ENCODE data around the gene LYPD6B. TPM values are rescaled to one million over a fixed set of nuclear protein-coding genes. Genes with fewer than 3 reads are reported as not detected.

Gene LYPD6B
- total and polyA plus RNA-seq, 2 donors (not counting 3 experiments of a cell fraction or from before 2014, with no cell fraction given): not detected

- no peaks in the 10 kb centered on the region for H3K9me1 ChIP-seq (replicated peaks; ENCODE audit: control insufficient read depth, extremely low read depth, insufficient read depth, low read length)
Observed at GRCh38 chr2:149100739-149101699, 62.5 kb downstream of the LYPD6B start.

More at GRCh38 chr2:149100739-149101699, 62.5 kb downstream of the LYPD6B start:
- dilution Hi-C loops (cut with MboI; ENCODE audit: extremely low pct_ligation_motif_present, low sequenced_read_pairs) (no loop called here), intact Hi-C loops (cut with micrococcal nuclease) (no loop called here)
- no peaks in the 10 kb centered on the region for H3K79me2 ChIP-seq (ENCODE audit: control insufficient read depth, insufficient read depth, low read length)
- H3K4me2 ChIP-seq (ENCODE audit: insufficient read depth, low read length): no peak overlapping the region
- no peak overlapping the region for H2AFZ ChIP-seq (ENCODE audit: low read depth, low read length)
- H4K20me1 ChIP-seq (replicated peaks; ENCODE audit: control insufficient read depth, extremely low read depth, insufficient read depth, low read length): no peaks in the 10 kb centered on the region
- TF ChIP-seq JUN (IDR thresholded peaks at IDR 0.05; ENCODE audit: borderline replicate concordance, insufficient read depth, insufficient read length, low read depth): no peak
- no peak for TF ChIP-seq CTCF (IDR thresholded peaks at IDR 0.05; ENCODE audit: extremely low read depth in 1 of 2, insufficient read depth in 1 of 2, low read depth in 1 of 2, low read length in 2 of 2)
- TF ChIP-seq FOS (IDR thresholded peaks at IDR 0.05; ENCODE audit: borderline replicate concordance, insufficient read depth, low read length): no peak
- TF ChIP-seq POLR2AphosphoS5 (IDR thresholded peaks at IDR 0.05; ENCODE audit: insufficient read depth, low read depth, low read length): no peak
- TF ChIP-seq EZH2 (IDR thresholded peaks at IDR 0.05; ENCODE audit: borderline replicate concordance, low read depth, low read length, severe bottlenecking): no peak
- TF ChIP-seq MYC (IDR thresholded peaks at IDR 0.05; ENCODE audit: low read depth, low read length): no peak
- no peak for TF ChIP-seq MAX (IDR thresholded peaks at IDR 0.05; ENCODE audit: insufficient read depth, insufficient read length)
- no peak for TF ChIP-seq GATA2 (IDR thresholded peaks at IDR 0.05; ENCODE audit: insufficient read depth, insufficient read length, low read depth, low read length)
- TF ChIP-seq POLR2A (IDR thresholded peaks at IDR 0.05; ENCODE audit: low read depth, low read length): no peak
- CTCF ChIA-PET: no interaction called here
- H3K4me1 ChIP-seq (ENCODE audit: control insufficient read depth, extremely low read depth, insufficient read depth, low read length): no peaks in the 10 kb centered on the region
- H3K27ac ChIP-seq (ENCODE audit: insufficient read depth, low read depth, low read length): no peak overlapping the region
- POLR2A ChIA-PET: no interaction called here
- no peak for DNase-seq (ENCODE audit: low read depth, low spot score)
- no peak for FAIRE-seq
- no peak overlapping the region for H3K9ac ChIP-seq (replicated peaks; ENCODE audit: extremely low read depth, insufficient read depth, low read length)
- no TSS peak for BruUV-seq (replicated peaks)
- no peak overlapping the region for H3K4me3 ChIP-seq (replicated peaks in 1 of 3; ENCODE audit: insufficient read depth in 1 of 3, low read depth in 1 of 3, low read length in 3 of 3)
- H3K27me3 ChIP-seq (ENCODE audit: control insufficient read depth in 2 of 2, insufficient read depth in 2 of 2, low read length in 2 of 2): no peaks in the 10 kb centered on the region
- H3K36me3 ChIP-seq (ENCODE audit: control insufficient read depth in 2 of 2, extremely low read depth in 1 of 2, insufficient read depth in 2 of 2, low read length in 2 of 2): no peaks in the 10 kb centered on the region
- H3K9me3 ChIP-seq (replicated peaks; ENCODE audit: control insufficient read depth, insufficient read depth, low read length): no peaks in the 10 kb centered on the region

Measured in endothelial cell of umbilical vein (primary cell).